HepG2 (cell line): Measurements from ENCODE around the gene IGFLR1. TPM values are rescaled to one million over a fixed set of nuclear protein-coding genes. Genes with fewer than 3 reads are reported as not detected.

Experiments
- ATF7-NPFF ChIP-seq: sonication (generic); formaldehyde crosslinking; IDR thresholded peaks from 2 replicates; pipeline ENCODE4 v1.8.1; 2023; ENCODE audit warnings: mild to moderate bottlenecking, low read depth, missing genetic modification reagents, moderate library complexity
- FOXJ3 ChIP-seq: sonication (generic); formaldehyde crosslinking; IDR thresholded peaks from 2 replicates; pipeline ENCODE4 v1.4.0; 2020; ENCODE audit warnings: missing genetic modification reagents, mild to moderate bottlenecking, borderline replicate concordance
- HOXA3 ChIP-seq: sonication (generic); formaldehyde crosslinking; IDR thresholded peaks from 2 replicates; pipeline ENCODE4 v1.5.0; 2020; ENCODE audit warnings: missing genetic modification reagents
- KDM2A ChIP-seq: sonication (generic); formaldehyde crosslinking; IDR thresholded peaks from 2 replicates; pipeline ENCODE4 v1.4.0; 2020; ENCODE audit warnings: low read depth, missing genetic modification reagents, borderline replicate concordance
- KDM4B ChIP-seq: sonication (generic); formaldehyde crosslinking; IDR thresholded peaks from 2 replicates; pipeline ENCODE4 v1.4.0; 2020; ENCODE audit warnings: missing genetic modification reagents
- PHF8 ChIP-seq: sonication (generic); formaldehyde crosslinking; IDR thresholded peaks from 2 replicates; pipeline ENCODE4 v1.5.0; 2020; ENCODE audit warnings: missing genetic modification reagents
- RNF2 ChIP-seq: fragments of 450-650 bp; conservative IDR thresholded peaks from 2 replicates; pipeline ENCODE4 v1.6.1; 2016; ENCODE audit warnings: low read depth
- SMARCC2 ChIP-seq: fragments of 450-650 bp; IDR thresholded peaks from 2 replicates; pipeline ENCODE4 v1.6.1; 2017; ENCODE audit warnings: antibody characterized with exemption, mild to moderate bottlenecking
- SNAI1 ChIP-seq: sonication (generic); formaldehyde crosslinking; IDR thresholded peaks from 2 replicates; pipeline ENCODE4 v1.5.0; 2020; ENCODE audit warnings: mild to moderate bottlenecking, missing genetic modification reagents, borderline replicate concordance
- STAG1 ChIP-seq: sonication (generic); formaldehyde crosslinking; IDR thresholded peaks from 2 replicates; pipeline ENCODE4 v1.4.0; 2020; ENCODE audit warnings: missing genetic modification reagents
- ZNF263 ChIP-seq: sonication (generic); formaldehyde crosslinking; IDR thresholded peaks from 2 replicates; pipeline ENCODE4 v1.4.0; 2020; ENCODE audit warnings: missing genetic modification reagents
- ZNF333 ChIP-seq: sonication (generic); formaldehyde crosslinking; IDR thresholded peaks from 2 replicates; pipeline ENCODE4 v1.4.0; 2020; ENCODE audit warnings: mild to moderate bottlenecking, missing genetic modification reagents, borderline replicate concordance
- ZNF574 ChIP-seq: sonication (generic); formaldehyde crosslinking; IDR thresholded peaks from 2 replicates; pipeline ENCODE4 v1.4.0; 2020; ENCODE audit warnings: missing genetic modification reagents
- ZNF672 ChIP-seq: sonication (generic); formaldehyde crosslinking; IDR thresholded peaks from 2 replicates; pipeline ENCODE4 v1.8.1; 2022; ENCODE audit warnings: missing genetic modification reagents
- ZNF788 ChIP-seq: sonication (generic); formaldehyde crosslinking; IDR thresholded peaks from 2 replicates; pipeline ENCODE4 v1.5.0; 2020; ENCODE audit warnings: mild to moderate bottlenecking, missing genetic modification reagents, borderline replicate concordance
- polyA plus RNA-seq, 8 experiments: library from polyadenylated mRNA; depleted of rRNA in 3 of 8; stranded (reverse) in 7 of 8; unstranded in 1 of 8; fragments of >200 nt; fragmentation: Illumina TruSeq in 4 of 8; extraction: Trizol in 4 of 8; gene quantifications; 2 replicates each; pipeline versions ENCODE4 v1.2.1 to v1.2.3, GENCODE V29; 2011 to 2016; ENCODE audit warnings: low read depth in 4 of 8, missing spikeins in 1 of 8, mixed read lengths in 1 of 8; ENCODE audit not compliant: insufficient read depth in 1 of 8
- total RNA-seq, 5 experiments: library from RNA; depleted of rRNA; stranded (reverse); fragments of >200 nt; fragmentation: Illumina TruSeq; extraction: Trizol; gene quantifications; 2 replicates each; pipeline ENCODE4 v1.2.3, GENCODE V29; 2016; ENCODE audit warnings: low read depth in 1 of 5
- TF ChIP-seq, protein P1 (sequence below): sonication (generic); formaldehyde crosslinking; IDR thresholded peaks from 2 replicates; pipeline ENCODE4 v1.4.0; 2020; ENCODE audit warnings: mild to moderate bottlenecking, missing genetic modification reagents, borderline replicate concordance
- TF ChIP-seq, protein P2 (sequence below): sonication (generic); formaldehyde crosslinking; conservative IDR thresholded peaks from 2 replicates; pipeline ENCODE4 v1.8.0; 2022; ENCODE audit warnings: missing genetic modification reagents
- TF ChIP-seq, protein P3 (sequence below): sonication (generic); formaldehyde crosslinking; IDR thresholded peaks from 2 replicates; pipeline ENCODE4 v1.8.1; 2023; ENCODE audit warnings: mild to moderate bottlenecking, missing genetic modification reagents

Gene IGFLR1
- total and polyA plus RNA-seq, 2 of the 13 experiments (the other 11 are each of a cell fraction or from before 2014, with no cell fraction given), result 5.4 to 8.9 TPM

GRCh38 chr19:35702223-35703012 is 39.8 kb downstream of the IGFLR1 start (continued):
- TF ChIP-seq HOXA3 (peak; percentile 17; the same call in 1 of the 2 replicates), FOXJ3 (no peak), ATF7-NPFF (peak; percentile 45; the same call in 1 of the 2 replicates), KDM4B (CRISPR knock-in tag) (no peak; the same call in 1 of the 2 replicates), STAG1 (CRISPR knock-in tag) (no peak), ZNF672 (CRISPR knock-in tag) (no peak), SNAI1 (0 out of 2 replicates have a peak, but pooled peaks have one; percentile 86), ZNF263 (CRISPR knock-in tag) (peak; percentile 68), SMARCC2 (no peak), KDM2A (peak; percentile 65; the same call in 1 of the 2 replicates), RNF2 (0 out of 2 replicates have a peak, but pooled peaks have one; percentile 27), ZNF574 (CRISPR knock-in tag) (peak; percentile 61; the same call in 1 of the 2 replicates), ZNF788 (peak; percentile 26; the same call in 1 of the 2 replicates), PHF8 (peak; percentile 77), ZNF333 (CRISPR knock-in tag) (0 out of 2 replicates have a peak, but pooled peaks have one; percentile 59)
- TF ChIP-seq, protein P1, sequence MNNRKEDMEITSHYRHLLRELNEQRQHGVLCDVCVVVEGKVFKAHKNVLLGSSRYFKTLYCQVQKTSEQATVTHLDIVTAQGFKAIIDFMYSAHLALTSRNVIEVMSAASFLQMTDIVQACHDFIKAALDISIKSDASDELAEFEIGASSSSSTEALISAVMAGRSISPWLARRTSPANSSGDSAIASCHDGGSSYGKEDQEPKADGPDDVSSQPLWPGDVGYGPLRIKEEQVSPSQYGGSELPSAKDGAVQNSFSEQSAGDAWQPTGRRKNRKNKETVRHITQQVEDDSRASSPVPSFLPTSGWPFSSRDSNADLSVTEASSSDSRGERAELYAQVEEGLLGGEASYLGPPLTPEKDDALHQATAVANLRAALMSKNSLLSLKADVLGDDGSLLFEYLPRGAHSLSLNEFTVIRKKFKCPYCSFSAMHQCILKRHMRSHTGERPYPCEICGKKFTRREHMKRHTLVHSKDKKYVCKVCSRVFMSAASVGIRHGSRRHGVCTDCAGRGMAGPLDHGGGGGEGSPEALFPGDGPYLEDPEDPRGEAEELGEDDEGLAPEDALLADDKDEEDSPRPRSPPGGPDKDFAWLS (CRISPR knock-in tag), result 0 out of 2 replicates have a peak, but pooled peaks have one; percentile 27
- TF ChIP-seq, protein P2, sequence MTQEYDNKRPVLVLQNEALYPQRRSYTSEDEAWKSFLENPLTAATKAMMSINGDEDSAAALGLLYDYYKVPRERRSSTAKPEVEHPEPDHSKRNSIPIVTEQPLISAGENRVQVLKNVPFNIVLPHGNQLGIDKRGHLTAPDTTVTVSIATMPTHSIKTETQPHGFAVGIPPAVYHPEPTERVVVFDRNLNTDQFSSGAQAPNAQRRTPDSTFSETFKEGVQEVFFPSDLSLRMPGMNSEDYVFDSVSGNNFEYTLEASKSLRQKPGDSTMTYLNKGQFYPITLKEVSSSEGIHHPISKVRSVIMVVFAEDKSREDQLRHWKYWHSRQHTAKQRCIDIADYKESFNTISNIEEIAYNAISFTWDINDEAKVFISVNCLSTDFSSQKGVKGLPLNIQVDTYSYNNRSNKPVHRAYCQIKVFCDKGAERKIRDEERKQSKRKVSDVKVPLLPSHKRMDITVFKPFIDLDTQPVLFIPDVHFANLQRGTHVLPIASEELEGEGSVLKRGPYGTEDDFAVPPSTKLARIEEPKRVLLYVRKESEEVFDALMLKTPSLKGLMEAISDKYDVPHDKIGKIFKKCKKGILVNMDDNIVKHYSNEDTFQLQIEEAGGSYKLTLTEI (CRISPR knock-in tag), result no peak
- TF ChIP-seq, protein P3, sequence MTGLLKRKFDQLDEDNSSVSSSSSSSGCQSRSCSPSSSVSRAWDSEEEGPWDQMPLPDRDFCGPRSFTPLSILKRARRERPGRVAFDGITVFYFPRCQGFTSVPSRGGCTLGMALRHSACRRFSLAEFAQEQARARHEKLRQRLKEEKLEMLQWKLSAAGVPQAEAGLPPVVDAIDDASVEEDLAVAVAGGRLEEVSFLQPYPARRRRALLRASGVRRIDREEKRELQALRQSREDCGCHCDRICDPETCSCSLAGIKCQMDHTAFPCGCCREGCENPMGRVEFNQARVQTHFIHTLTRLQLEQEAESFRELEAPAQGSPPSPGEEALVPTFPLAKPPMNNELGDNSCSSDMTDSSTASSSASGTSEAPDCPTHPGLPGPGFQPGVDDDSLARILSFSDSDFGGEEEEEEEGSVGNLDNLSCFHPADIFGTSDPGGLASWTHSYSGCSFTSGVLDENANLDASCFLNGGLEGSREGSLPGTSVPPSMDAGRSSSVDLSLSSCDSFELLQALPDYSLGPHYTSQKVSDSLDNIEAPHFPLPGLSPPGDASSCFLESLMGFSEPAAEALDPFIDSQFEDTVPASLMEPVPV, result peak; percentile 65; the same call in 1 of the 2 replicates
